IPS DF 6.9 (cell line): Measurements from ENCODE around the gene JAK1.

ENCODE experiments used
- DNase-seq: peaks from one replicate; pipeline ENCODE4 v3.0.0-alpha.2; 2013; ENCODE audit warnings: low read depth, low spot score
- H3K27ac ChIP-seq: one replicate; pipeline ENCODE4 v1.5.1; 2013; ENCODE audit warnings: low read length, control low read depth
- H3K27me3 ChIP-seq: 2 replicates; pipeline ENCODE4 v1.6.1; 2013; ENCODE audit warnings: mild to moderate bottlenecking, low read length; ENCODE audit not compliant: control insufficient read depth, insufficient read depth
- H3K36me3 ChIP-seq: 2 replicates; pipeline ENCODE4 v1.6.1; 2013; ENCODE audit warnings: low read length; ENCODE audit not compliant: control insufficient read depth, insufficient read depth
- H3K4me1 ChIP-seq: 2 replicates; pipeline ENCODE4 v1.6.1; 2013; ENCODE audit warnings: low read length; ENCODE audit not compliant: control insufficient read depth, insufficient read depth
- H3K4me3 ChIP-seq: 2 replicates; pipeline ENCODE4 v1.5.1; 2013; ENCODE audit warnings: mild to moderate bottlenecking, low read length
- H3K9me3 ChIP-seq: 2 replicates; pipeline ENCODE4 v1.6.1; 2013; ENCODE audit warnings: low read length, inconsistent platforms; ENCODE audit not compliant: control insufficient read depth, insufficient read depth
- WGBS: extraction: QIAGEN DNeasy Blood & Tissue Kit; methylation state at CpG from one replicate; pipeline ENCODE4 v1.1.7; 2013; ENCODE audit warnings: mixed read lengths, missing lambda C conversion rate; ENCODE audit not compliant: insufficient read length, insufficient coverage; 5-methylcytosine and 5-hydroxymethylcytosine counted together

Gene JAK1

GRCh38 chr1:64909031-64909430 is 57.3 kb downstream of the JAK1 start:
- Histone ChIP-seq H3K36me3 (no peaks in the 10 kb centered on the region), H3K27me3 (no peaks in the 10 kb centered on the region), H3K9me3 (no peaks in the 10 kb centered on the region), H3K27ac (no peak overlapping the region), H3K4me1 (no peaks in the 10 kb centered on the region), H3K4me3 (no peak overlapping the region)
- no peak for DNase-seq
- no CpG with 5 or more reads among the region's 7 CpGs for WGBS

GRCh38 chr1:64908575-64908974 is 57.8 kb downstream of the JAK1 start:
- no peak overlapping the region for H3K4me3 ChIP-seq
- no peaks in the 10 kb centered on the region for H3K4me1 ChIP-seq
- no peaks in the 10 kb centered on the region for H3K36me3 ChIP-seq
- H3K27me3 ChIP-seq = no peaks in the 10 kb centered on the region
- H3K27ac ChIP-seq = no peak overlapping the region
- H3K9me3 ChIP-seq = no peaks in the 10 kb centered on the region
- DNase-seq = no peak
- WGBS = no CpG with 5 or more reads among the region's 1 CpG

- H3K36me3 ChIP-seq = no peaks in the 10 kb centered on the region
- no peaks in the 10 kb centered on the region for H3K9me3 ChIP-seq
- H3K4me1 ChIP-seq = no peaks in the 10 kb centered on the region
- H3K4me3 ChIP-seq = no peak overlapping the region
- no peak overlapping the region for H3K27ac ChIP-seq
- no peak for DNase-seq
- 100% methylated on average over 2 of the region's 3 CpGs for whole genome bisulfite sequencing
- H3K27me3 ChIP-seq = no peaks in the 10 kb centered on the region
Measured at GRCh38 chr1:64906447-64906846, 59.9 kb downstream of the JAK1 start.

- DNase-seq = no peak
- no peaks in the 10 kb centered on the region for H3K36me3 ChIP-seq
- H3K4me1 ChIP-seq = peaks cover 5% of the 10 kb centered on the region; the same call in 1 of the 2 replicates
- H3K9me3 ChIP-seq = no peaks in the 10 kb centered on the region
- H3K4me3 ChIP-seq = no peak overlapping the region
- H3K27ac ChIP-seq = no peak overlapping the region
- H3K27me3 ChIP-seq = no peaks in the 10 kb centered on the region
- no CpG with 5 or more reads among the region's 1 CpG for WGBS
Measured at GRCh38 chr1:64903593-64903992, 62.8 kb downstream of the JAK1 start.

- Histone ChIP-seq H3K27me3 (no peaks in the 10 kb centered on the region), H3K4me1 (peaks cover 10% of the 10 kb centered on the region; the same call in 1 of the 2 replicates), H3K4me3 (no peak overlapping the region), H3K36me3 (no peaks in the 10 kb centered on the region), H3K9me3 (no peaks in the 10 kb centered on the region), H3K27ac (no peak overlapping the region)
- no CpG with 5 or more reads among the region's 2 CpGs for WGBS
- DNase-seq = no peak
Measured at GRCh38 chr1:64901663-64902062, 64.7 kb downstream of the JAK1 start.

GRCh38 chr1:64900916-64901315 is 65.4 kb downstream of the JAK1 start:
- no peaks in the 10 kb centered on the region for H3K36me3 ChIP-seq
- H3K4me1 ChIP-seq = peaks cover 12% of the 10 kb centered on the region; the same call in 1 of the 2 replicates
- DNase-seq = no peak
- H3K27me3 ChIP-seq = no peaks in the 10 kb centered on the region
- H3K4me3 ChIP-seq = no peak overlapping the region
- no peaks in the 10 kb centered on the region for H3K9me3 ChIP-seq
- WGBS = no CpG with 5 or more reads among the region's 2 CpGs
- H3K27ac ChIP-seq = no peak overlapping the region

- DNase-seq = no peak
- Histone ChIP-seq H3K36me3 (no peaks in the 10 kb centered on the region), H3K27me3 (no peaks in the 10 kb centered on the region), H3K27ac (no peak overlapping the region), H3K9me3 (no peaks in the 10 kb centered on the region), H3K4me3 (no peak overlapping the region), H3K4me1 (peaks cover 12% of the 10 kb centered on the region; the same call in 1 of the 2 replicates)
- WGBS = no CpG with 5 or more reads among the region's 4 CpGs
Measured at GRCh38 chr1:64898107-64898861, 68.1 kb downstream of the JAK1 start.

- H3K27ac ChIP-seq = no peak overlapping the region
Measured at GRCh38 chr1:64896551-64896950, 69.8 kb downstream of the JAK1 start.

GRCh38 chr1:64895500-64895899 is 70.8 kb downstream of the JAK1 start:
- Histone ChIP-seq H3K27ac (no peak overlapping the region), H3K27me3 (no peaks in the 10 kb centered on the region), H3K4me1 (peaks cover 8% of the 10 kb centered on the region; the same call in 1 of the 2 replicates), H3K36me3 (no peaks in the 10 kb centered on the region), H3K4me3 (no peak overlapping the region), H3K9me3 (no peaks in the 10 kb centered on the region)
- no CpG with 5 or more reads among the region's 2 CpGs for WGBS
- no peak for DNase-seq

More at GRCh38 chr1:64896551-64896950, 69.8 kb downstream of the JAK1 start:
- H3K36me3 ChIP-seq = no peaks in the 10 kb centered on the region
- no peak for DNase-seq
- H3K27me3 ChIP-seq = no peaks in the 10 kb centered on the region
- WGBS = no CpG with 5 or more reads among the region's 8 CpGs
- H3K4me3 ChIP-seq = no peak overlapping the region
- peaks cover 12% of the 10 kb centered on the region; the same call in 1 of the 2 replicates for H3K4me1 ChIP-seq
- H3K9me3 ChIP-seq = no peaks in the 10 kb centered on the region

- Histone ChIP-seq H3K4me3 (no peak overlapping the region), H3K36me3 (no peaks in the 10 kb centered on the region), H3K9me3 (no peaks in the 10 kb centered on the region), H3K4me1 (peaks cover 8% of the 10 kb centered on the region; the same call in 1 of the 2 replicates), H3K27ac (no peak overlapping the region), H3K27me3 (no peaks in the 10 kb centered on the region)
- no peak for DNase-seq
- WGBS = no CpG with 5 or more reads among the region's 16 CpGs
Measured at GRCh38 chr1:64894438-64895196, 71.7 kb downstream of the JAK1 start.
